ENCODE measurements around the gene MET. TPM values are rescaled to one million over a fixed set of nuclear protein-coding genes. Genes with fewer than 3 reads are reported as not detected.

The MET gene
- total and polyA plus RNA-seq, 10 donors: 0.68 to 28.8 (median 19.1) TPM

GRCh38 chr7:116730097-116731022 is 58.4 kb downstream of the MET start:
- WGBS, 5 donors: 88 to 96% (median 92%) methylated on average over 9 of the region's 9 CpGs
- no peak for DNase-seq
- intact Hi-C loops (cut with DNase I; ENCODE audit: low total_unique reads): no loop called here
- TF ChIP-seq POLR2AphosphoS5 (IDR thresholded peaks at IDR 0.05) (no peak), POLR2A (IDR thresholded peaks at IDR 0.05) (no peak)
- TF ChIP-seq, protein P1, sequence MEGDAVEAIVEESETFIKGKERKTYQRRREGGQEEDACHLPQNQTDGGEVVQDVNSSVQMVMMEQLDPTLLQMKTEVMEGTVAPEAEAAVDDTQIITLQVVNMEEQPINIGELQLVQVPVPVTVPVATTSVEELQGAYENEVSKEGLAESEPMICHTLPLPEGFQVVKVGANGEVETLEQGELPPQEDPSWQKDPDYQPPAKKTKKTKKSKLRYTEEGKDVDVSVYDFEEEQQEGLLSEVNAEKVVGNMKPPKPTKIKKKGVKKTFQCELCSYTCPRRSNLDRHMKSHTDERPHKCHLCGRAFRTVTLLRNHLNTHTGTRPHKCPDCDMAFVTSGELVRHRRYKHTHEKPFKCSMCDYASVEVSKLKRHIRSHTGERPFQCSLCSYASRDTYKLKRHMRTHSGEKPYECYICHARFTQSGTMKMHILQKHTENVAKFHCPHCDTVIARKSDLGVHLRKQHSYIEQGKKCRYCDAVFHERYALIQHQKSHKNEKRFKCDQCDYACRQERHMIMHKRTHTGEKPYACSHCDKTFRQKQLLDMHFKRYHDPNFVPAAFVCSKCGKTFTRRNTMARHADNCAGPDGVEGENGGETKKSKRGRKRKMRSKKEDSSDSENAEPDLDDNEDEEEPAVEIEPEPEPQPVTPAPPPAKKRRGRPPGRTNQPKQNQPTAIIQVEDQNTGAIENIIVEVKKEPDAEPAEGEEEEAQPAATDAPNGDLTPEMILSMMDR (IDR thresholded peaks at IDR 0.05 in 8 of 11, conservative IDR thresholded peaks at IDR 0.05 in 3 of 11): no peak
- Histone ChIP-seq H3K4me1 (peaks cover 0 to 15% (median 0%) of the 10 kb centered on the region in 6 donors), H3K4me3 (no peak overlapping the region), H3K27me3 (replicated peaks in 1 of 7) (peaks cover 0 to 4% (median 0%) of the 10 kb centered on the region in 7 donors), H3K9me3 (no peaks in the 10 kb centered on the region), H3K27ac (no peak overlapping the region), H3K36me3 (no peaks in the 10 kb centered on the region)

GRCh38 chr7:116731023-116731395 is 59.0 kb downstream of the MET start:
- Histone ChIP-seq H3K36me3 (no peaks in the 10 kb centered on the region), H3K27ac (no peak overlapping the region), H3K4me1 (peaks cover 0 to 15% (median 0%) of the 10 kb centered on the region in 6 donors), H3K4me3 (no peak overlapping the region), H3K27me3 (replicated peaks in 1 of 7) (peaks cover 0 to 4% (median 0%) of the 10 kb centered on the region in 7 donors), H3K9me3 (no peaks in the 10 kb centered on the region)
- TF ChIP-seq, protein P1 (IDR thresholded peaks at IDR 0.05 in 8 of 11, conservative IDR thresholded peaks at IDR 0.05 in 3 of 11): no peak
- no peak for TF ChIP-seq POLR2AphosphoS5 (IDR thresholded peaks at IDR 0.05)
- TF ChIP-seq POLR2A (IDR thresholded peaks at IDR 0.05): no peak
- WGBS, 5 donors: 90 to 96% (median 94%) methylated on average over 1 of the region's 1 CpG
- intact Hi-C loops (cut with DNase I; ENCODE audit: low total_unique reads): no loop called here
- no peak for DNase-seq

GRCh38 chr7:116731445-116732335 is 59.7 kb downstream of the MET start:
- Histone ChIP-seq H3K4me1 (peaks cover 0 to 11% (median 0%) of the 10 kb centered on the region in 6 donors), H3K27me3 (replicated peaks in 1 of 7) (no peaks in the 10 kb centered on the region), H3K9me3 (no peaks in the 10 kb centered on the region), H3K4me3 (no peak overlapping the region), H3K36me3 (no peaks in the 10 kb centered on the region), H3K27ac (no peak overlapping the region)
- DNase-seq: no peak
- intact Hi-C loops (cut with DNase I; ENCODE audit: low total_unique reads): no loop called here
- 87 to 92% (median 91%) methylated on average over 12 of the region's 12 CpGs for WGBS, 5 donors
- TF ChIP-seq POLR2A (IDR thresholded peaks at IDR 0.05): no peak
- TF ChIP-seq, protein P1 (IDR thresholded peaks at IDR 0.05 in 8 of 11, conservative IDR thresholded peaks at IDR 0.05 in 3 of 11): no peak
- TF ChIP-seq POLR2AphosphoS5 (IDR thresholded peaks at IDR 0.05): no peak
